AG08396 (cell line): ENCODE results near the gene DNAL1.
A peak's percentile ranks its signal among the peaks of the same experiment; 100 is the strongest.
"Not testable (repeated sequence)": the region's sequence is repeated elsewhere in the genome, so short reads cannot be mapped to it uniquely, and the experiment has no call there.

Experiments used
- DNase-seq: peaks from one replicate; pipeline ENCODE4 v3.0.0; 2012; ENCODE audit warnings: low spot score, mixed read lengths

DNAL1 gene

DNA sequence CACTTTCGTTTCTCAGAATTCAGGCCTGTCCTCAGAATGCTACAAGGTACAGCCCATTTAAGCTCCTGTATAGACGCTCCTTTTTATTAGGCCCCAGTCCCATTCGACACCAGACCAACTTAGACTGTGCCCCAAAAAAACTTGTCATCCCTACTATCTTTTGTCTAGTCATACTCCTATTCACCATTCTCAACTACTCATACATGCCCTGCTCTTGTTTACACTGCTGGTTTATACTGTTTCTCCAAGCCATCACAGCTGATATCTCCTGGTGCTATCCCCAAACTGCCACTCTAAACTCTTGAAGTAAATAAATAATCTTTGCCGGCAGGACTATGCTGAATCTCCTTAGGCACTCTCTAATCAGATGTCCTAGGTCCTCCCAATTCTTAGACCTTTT, 63.3 kb downstream of the DNAL1 start:
- not testable (repeated sequence) for DNase-seq

DNA sequence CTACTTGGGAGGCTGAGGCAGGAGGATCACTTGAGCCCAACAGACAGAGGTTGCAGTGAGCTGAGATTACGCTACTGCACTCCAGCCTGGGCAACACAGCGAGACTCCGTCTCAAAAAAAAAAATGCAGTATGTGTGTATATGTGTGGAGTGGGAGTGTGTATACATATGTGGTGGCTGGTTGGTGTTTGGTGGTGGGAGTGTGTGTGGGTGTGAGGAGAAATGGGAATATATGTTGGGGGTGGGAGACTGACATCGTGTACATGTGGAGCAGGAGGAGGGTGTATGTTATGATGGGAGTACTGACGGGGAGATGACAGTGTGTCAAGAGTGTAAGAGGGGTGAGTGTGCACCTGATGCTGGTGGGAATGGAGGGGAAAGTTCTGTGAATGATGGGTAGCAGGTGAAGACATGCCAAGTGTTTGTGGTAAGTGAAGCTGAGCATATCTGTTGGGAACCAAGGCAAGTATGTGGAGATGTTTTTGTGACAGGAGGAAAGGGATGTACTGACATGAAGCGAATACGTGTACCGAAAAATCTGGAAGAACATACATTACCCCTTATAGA, 65.2 kb downstream of the DNAL1 start:
- no peak for DNase-seq

- no peak for DNase-seq
Measured at GRCh38 chr14:73710737-73711136, 66.0 kb downstream of the DNAL1 start.

DNA sequence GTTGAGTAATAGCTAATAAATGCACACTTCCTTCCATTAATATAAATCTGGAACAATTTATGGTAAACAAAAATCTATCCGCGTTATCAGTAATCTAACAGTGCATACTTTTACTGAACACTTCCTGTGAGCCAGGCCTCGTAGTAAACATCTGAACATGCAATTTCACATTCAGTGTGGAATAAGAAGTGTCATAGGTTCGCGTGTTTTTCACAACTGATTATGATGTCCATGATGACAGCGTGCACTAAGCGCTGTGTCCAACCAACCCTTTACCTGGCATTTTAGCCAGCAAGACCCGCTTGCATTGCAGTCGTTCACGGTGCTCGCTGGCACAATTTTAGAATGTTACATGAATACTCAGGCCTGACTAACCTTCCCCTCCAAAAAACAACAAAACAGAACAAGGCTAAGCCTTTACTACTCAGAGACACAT, 67.3 kb downstream of the DNAL1 start:
- DNase-seq = no peak

DNA sequence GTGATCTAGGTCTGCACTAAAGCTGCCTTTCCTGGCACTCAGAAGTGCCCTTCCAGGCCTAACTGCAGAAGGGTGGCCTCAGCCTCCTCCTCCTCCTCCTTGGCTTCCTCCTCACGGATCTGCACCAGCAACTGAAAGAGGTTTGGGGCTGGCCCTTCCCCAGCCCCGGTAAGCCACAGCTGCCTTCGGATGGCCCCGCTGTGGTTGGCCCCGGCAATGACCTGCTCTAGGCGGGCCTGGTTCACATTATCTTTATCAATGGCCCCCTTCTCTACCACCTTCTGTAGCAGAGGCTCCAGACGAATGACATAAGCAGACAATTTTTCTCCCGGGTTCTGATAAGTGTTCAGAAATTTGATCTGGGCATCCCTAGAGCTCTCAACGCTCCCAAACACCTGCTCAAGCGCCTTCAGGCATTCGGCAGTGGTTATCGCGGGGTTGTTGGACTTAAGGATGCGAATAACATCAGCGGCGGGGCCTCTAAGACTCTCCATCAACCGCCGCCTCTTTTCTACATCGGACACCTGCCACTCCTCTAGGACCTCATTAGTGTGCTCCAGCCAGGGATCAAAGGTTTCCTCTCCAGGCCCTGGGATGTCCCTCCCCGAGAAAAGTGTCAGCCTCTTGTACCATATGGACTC, 67.9 kb downstream of the DNAL1 start:
- no peak for DNase-seq

GRCh38 chr14:73713206-73713802, 68.5 kb downstream of the DNAL1 start:
- no peak for DNase-seq

DNA sequence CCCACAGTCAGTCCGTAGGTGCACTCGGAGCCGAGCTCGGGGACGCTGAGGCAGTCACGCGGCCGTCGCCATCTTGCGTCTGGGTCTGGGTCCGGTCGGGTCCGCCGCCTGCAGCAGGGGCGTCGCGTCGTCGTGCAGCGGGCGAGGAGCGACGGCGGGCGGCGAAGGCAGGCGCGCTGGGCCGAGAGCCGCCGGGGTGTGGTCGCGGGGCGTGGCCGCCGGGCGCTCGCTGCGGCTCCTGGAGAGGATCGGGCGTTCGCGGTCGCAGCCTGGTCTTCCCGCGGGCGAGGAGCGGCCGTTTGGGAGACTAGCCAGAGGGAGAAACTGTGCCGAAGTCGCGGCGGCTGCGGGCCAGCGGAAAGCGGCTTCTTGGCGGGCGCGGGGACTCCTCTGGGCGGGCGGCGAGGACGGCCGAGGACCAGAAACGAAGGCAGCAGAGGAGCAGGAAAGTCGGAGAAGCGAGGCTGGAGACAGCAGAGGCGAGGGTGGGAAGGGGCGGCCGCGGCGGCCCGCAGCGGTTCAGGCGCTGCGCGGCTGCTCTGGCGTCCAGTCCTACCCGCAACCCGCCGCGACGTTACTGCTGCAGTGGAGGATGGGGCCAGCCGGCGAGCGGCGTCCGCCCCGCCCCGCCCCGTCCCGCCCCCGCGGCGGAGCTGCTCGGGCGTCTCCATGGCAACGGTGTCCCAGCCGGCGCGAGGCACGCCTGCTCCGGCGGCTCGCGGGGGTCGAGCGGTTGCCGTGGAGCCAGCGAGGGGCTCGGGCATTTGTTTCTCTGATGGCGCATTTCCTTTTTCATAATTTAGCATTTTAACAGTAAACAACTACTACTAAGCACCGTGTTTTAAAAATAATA, 69.2 kb downstream of the DNAL1 start, which contains the start of gene PNMA1:
PNMA1 (minus strand) TSS at position 582 of the 853 bp plus-strand sequence. CDS start 745 bp downstream, outside the sequence.
- DNase-seq = peak; percentile 97

DNA sequence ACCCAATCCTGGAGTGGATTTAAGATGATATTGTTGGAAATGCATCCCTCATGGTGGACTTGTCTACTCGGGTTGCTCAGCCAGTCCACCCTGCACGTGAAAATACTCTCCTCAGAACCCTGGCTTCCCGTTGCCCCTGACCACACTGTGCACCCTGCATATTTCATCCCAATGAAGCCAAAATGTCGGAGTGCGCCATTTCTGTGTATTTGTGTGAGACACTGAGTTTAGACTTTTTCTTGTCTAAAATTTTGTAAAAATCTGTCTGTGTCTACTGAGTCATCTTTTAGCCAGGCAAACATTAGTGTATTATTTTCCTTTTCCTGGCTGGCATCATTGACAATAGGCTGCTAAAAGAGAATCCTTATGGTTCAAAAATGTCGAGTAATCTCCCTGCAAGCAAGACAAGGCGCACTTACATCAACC, 69.9 kb downstream of the DNAL1 start:
- no peak for DNase-seq

DNA sequence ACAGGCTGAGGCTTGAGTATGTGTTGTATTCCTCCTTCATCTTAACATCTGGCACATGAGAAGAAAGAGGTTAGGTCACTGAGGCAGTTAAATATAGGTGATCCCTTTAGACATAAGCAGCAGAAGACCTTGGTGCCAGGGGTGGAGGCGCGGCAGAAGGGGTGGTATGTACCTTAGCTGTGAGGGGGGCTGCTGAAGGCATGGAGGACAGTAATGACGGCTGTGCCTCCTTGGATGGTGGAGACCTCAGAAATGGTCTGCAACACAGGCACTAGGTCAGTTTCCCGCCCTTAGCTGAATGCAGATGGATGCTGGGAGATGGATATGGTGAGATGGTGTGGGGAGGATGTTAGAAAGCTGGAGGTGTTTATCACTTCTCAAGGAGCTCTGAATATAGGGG, 70.9 kb downstream of the DNAL1 start:
- no peak for DNase-seq

GRCh38 chr14:73717266-73717665, 72.5 kb downstream of the DNAL1 start:
- no peak for DNase-seq

DNA sequence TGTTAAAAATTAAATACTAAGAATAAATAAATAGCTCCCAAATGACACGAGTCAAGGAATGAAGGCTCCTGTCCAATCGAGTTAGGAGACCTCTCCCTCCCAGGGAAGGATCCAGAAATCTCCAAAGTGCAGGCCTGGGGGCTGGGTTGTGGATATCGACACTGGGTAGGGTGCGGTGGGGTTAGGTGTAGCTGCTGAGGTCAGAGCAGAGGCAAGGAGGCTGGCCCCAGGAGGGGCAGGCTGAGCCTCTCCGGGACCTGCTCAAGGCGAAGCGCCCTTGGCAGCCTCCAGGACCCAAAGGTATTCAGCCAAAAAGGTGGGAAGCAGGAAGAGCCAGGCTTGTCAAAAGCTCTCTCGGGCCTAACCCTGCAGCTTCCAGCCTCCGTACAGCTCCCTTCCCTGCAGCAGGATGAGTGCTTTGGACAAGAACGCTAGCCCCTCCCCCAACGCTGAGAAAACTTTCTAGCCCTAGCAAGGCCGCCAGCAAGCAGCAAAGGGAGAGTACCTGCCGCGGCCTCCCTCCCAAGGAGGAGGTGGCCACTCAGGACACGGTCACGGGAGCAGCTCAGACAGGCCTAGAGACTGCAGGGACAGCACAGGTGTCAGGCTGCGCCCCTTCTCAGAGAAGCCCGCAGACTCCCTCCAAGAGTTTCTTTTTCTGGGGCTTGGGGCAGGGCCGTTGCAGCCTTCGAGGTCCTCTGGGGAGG, 73.1 kb downstream of the DNAL1 start:
- no peak for DNase-seq

DNA sequence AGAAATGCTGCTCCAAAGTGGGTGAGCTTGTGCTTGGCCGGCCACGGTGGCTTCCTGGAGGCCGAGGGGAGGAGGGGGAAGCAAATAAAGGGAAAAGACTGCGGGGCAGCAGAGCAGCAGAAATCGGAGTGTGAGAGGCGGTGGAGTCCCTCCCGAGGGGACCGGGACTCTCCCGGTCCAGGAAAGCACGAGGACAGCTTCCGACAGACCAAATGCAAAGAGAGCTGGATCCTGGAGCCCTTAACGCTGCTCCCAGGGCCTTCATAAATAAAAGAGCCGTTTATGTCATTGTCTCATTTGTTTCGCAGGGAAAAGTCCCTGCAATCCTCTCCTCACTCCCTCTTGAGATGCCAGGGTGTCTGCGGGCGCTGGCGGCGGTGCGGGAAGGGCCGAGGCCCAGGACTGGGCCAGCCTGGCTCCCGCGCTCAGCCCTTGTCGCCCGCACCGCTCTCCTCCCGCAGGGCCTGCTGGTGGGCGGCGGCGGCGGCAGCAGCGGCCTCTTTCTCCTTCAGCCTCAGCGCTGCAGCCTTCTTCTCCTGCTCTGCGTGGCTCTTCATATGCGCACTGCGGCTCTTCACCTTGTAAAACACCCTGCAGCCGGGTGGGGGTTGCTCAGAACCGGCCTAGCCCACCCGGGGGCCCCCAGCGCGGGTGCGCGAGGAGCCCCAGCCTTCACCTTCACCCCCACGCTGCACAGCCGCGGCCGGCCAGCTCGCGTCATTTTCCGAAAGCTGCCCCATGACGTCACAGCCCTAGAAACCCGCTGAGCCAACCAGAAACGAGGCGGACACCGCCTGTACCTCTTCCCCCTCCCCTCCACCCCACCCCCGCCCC, 73.8 kb downstream of the DNAL1 start:
- DNase-seq = no peak

DNA sequence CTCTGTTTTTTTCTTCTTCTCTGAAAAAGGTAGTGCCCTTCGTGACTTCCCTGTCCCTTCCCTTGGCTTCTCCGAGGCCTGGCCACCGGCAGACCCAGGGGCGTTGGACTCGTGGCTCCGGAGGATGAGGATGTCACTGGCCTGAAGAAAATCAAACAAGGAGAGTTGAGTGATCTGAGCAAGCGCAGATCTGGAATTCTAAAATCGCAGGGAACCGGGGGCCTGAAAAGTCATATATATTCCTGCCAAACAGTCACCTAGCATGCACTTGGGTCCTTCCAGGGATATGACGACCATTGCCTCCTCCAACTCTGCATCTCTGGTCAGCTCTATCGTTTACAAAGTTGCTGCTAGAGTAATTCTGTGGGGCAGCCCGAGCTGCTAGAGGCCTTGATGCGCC, 74.6 kb downstream of the DNAL1 start:
- no peak for DNase-seq

DNA sequence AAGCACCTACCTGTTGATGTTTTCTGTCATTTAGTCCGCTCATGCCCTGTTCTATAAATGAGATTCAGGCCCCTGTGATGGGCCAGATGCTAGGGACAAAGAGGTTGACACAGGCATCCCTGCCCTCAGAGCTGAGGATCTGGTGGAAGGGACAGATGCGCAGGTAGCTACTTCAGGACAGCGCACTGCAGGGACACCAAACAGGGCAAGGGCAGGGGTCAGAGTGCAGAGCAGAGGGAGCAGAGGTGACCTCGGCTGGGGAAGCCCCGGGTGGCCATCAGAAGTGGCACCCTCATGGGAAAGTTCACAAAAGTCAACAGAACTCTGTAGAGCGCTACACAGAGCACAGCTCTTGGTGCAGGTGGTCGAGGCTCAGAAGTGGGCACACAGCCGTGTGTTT, 75.0 kb downstream of the DNAL1 start:
- no peak for DNase-seq

DNA sequence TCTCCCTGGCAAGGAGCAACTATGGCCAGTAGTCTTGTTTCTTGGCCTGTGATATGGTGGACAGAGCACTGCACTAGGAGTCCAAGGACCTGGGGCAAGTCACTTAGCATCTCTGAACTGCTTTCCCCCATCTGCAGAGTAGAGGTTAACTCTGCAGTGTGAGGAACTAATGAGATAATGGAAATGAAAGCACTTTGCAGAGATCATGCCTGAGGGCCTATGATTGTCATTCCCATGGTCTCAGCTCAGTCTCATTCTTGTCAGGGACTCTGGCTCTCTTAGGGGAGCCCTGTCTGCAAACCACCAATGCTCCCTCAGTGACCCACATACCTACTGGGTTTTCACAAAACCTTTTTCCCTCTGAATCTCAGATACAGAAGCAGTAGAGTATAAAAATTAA, 75.8 kb downstream of the DNAL1 start:
- no peak for DNase-seq

GRCh38 chr14:73721101-73721821, 76.5 kb downstream of the DNAL1 start:
- DNase-seq = no peak

GRCh38 chr14:73722581-73722980, 77.8 kb downstream of the DNAL1 start:
- no peak for DNase-seq

DNA sequence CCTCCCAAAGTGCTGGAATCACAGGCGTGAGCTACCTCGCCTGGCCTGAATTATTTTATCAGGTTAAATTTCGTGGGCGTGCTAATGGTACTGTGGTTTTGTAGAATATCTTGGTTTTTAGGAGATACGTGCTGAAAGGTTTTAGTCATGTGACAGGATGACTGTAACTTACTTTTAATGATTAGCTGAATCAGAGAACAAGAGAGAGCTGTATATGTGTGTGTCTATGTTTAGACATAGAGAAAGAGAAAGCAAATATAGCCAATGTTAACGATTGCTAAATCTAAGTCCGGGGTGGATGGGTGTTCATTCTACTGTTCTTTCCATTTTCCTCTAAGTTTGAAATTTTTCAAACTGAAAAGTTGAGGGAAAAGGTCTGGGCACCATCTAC, 78.6 kb downstream of the DNAL1 start:
- DNase-seq = no peak

DNA sequence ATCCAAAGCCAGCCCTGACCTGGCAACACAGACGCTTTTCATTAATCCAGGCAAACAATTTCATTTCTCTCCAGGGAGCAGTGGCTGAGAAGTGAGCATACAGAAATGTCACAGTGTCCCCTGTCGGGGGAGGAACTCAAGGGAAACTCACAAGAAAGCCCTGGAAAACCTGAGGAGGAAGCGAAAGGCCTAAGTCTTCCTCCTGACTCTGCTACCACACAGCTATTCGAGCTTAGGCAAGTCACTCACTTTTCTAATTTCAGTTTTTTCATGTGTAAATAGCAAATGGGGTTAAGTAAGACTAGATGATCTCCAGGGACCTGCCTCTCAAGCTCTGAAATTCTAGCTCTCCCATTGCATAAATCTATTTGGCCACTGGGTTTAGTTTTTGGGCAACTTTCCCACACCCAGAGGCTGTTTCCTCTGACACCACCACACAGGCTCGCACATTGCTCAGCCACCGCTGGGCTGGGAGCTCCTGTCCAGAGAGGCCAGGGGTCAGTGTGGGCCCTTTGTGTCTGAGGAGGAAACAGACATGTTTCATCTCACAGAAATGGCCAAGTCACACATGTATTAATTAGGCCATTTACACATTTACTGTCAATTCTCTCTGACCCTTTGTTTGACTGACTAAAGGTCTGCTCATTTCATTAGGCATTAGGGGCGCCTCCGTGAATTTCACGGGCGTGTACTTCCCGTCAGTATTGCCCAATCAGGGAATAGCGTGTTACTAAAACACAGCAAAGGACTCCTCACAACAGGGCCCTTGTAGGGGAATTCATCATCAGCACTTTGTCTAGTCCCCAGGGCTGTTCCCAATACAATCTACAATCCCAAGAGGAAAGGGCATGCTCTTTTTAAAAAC, 79.2 kb downstream of the DNAL1 start:
- peak; percentile 92 for DNase-seq
